Kidney glomerular epithelial cell (primary cell): ENCODE measurements around the gene MFAP3L.
"Not testable (repeated sequence)": the region's sequence is repeated elsewhere in the genome, so short reads cannot be mapped to it uniquely, and the experiment has no call there.

Source experiments
- DNase-seq: peaks from one replicate; lab custom pipeline; 2025; lab: John Stamatoyannopoulos, UW

The MFAP3L gene

DNA sequence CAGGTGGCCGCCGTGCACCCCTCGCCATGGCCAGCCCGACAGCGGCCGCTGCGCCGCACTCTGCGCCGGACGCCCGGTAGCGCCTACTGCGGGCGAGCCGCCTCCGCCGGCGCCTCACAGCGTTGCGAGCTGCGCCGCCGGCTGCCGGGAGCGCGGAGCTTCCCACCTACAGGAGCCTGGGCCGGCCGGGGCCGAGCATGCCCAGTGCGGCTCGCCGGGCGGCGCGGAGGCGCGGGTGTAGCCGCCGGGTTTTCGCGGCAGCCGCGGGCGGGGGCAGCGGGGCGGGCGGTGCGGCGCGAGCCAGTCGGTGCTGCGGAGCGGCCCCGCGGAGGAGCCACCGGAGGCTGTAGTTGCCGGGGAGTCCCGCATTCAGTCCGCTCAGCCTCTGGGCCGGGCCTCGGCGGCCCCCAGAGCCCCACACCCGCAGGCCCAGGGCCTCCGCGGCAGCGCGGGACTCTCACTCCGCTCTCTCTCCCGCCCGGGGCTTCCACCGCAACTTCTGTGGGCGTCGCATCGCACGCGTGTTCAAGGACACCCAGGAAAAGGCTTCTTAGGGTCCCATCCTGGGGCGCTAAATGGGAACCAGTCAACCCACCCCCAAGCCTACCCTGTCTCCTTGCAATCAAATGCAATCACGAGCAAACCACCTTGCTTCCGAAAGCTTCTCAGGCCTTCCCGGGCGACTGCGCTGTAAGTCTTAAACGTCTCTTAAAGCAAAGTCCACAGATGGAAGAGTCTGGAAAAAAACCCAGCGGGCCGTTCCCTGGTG lies at the start of gene MFAP3L:
Gene MFAP3L (minus strand): TSS at position 143 of the 769 bp plus-strand sequence. CDS start 20,518 bp downstream, outside the sequence.
- peak; percentile 75 for DNase-seq

DNA sequence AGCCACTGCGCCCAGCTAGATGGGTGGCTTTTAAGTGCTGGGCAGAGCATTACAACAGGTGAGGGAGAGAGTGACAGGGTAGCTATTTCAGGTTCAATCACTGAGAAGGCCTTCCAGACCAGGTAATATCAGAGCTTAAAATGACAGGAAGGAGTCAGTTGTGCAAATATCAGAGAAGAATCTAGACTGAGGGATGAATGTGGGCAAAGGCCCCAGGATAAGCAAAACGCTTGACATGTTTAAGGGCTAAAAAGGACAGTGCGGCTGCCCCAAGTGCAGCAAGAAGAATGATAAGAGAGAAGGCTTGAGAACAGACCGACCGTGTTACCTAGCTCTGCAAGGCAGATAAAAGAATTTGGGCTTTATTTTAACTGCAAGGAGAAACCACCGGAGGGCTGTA lies 45.0 kb upstream of the MFAP3L start:
- no peak for DNase-seq

DNA sequence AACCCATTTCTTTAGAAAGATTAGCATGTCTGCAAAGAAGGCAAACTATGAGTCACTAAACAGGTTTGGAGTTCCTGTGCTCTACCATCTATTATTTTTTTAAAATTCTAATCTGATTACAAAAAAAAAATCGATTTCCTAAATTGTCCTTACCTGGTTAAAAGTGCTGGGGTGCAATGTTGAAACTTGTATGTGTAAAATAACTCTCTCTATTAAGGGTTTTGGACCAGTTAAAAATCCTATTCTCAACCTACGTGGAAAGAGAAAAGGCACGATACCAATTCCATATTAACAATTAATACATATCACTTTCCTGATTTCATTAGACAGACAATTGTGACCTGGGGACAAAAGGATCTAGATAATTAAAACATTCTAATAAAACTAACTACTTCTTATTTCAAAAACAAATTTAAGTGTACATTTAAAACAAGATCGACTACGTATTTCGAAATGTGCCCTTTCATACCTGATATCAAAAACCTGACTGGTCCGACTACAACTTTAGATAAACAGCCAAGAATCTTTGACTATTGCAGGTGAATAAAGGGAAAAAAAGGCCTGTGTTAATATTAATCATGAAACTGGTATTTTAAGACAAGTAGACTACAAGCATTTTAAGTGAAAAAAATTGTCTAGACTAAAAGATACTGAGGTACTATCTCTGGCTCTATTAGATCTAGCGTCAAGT lies 42.4 kb upstream of the MFAP3L start:
- no peak for DNase-seq

DNA sequence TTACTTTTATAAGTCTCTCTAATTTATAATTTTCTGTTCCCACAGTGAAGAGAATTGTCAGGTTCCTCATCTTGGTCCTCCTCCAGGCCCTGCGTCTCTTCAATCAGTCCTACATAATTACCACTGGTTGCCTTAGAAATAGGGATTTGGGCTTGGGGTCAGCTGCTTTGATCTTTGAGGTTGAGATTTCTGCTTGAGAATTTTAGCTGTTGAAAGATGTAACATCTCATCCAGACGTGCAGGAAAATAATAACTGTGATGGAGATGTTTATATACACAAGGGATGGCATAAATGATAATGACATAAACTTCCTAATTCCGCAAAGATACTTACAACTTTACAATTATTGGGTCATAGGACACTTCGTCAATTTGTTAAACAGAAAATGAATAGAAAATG lies 33.2 kb upstream of the MFAP3L start:
- DNase-seq: no peak

DNA sequence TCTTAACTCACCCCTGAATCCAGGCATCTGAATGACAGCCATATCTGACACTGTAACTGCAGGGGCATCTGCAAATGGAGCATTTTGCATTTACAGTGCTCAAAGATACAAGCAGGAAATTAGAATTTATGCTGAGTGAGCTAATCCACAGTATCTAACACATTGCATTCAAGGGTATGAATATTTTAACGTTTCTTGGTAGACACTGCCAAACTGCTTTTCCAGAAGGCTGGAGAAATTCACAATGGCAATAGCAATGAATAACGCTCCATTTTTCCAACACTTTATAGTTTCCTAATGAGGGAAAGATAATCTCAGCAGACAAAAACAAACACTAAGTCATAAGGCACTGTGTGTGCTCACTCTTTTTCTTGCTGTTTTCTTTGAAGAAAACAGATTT lies 32.6 kb upstream of the MFAP3L start:
- no peak for DNase-seq

DNA sequence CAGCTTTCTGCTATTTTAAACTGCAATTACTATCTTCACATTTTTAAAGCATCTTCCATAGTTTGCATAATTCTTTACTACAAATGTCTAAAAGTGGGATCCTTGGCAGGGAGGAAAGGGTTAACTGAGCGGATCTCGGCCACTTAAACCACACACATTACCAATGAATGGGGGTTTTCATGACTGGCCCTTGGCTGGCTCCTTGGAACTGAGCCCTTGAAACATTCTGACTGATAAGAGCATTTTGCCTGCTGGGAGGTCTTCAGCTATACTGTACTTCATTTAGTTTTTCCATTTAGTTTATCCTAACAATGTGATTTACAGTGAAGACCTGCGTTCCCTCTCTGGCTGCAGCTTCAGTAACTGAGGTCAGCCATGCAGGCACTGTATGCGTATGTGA lies 31.7 kb upstream of the MFAP3L start:
- DNase-seq: no peak

DNA sequence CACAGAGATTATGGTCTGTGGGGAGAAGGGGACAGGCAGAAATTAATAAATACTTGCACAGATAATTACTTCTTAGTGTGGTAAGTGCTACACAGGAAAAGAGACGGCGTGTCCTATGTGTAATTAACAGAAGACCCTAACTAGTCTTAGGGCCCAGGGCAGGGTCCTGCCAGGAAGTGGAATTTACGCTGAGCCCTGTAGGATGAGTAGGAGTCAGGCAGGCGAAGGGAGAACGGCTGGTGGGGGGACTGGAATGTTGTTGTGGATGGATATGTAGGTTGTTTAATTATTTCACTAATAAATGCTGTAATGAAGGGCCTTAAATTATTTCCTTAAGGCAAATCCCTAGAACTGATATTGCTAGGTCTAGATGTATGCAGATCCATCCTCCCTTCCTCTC lies 26.7 kb upstream of the MFAP3L start:
- no peak for DNase-seq

DNA sequence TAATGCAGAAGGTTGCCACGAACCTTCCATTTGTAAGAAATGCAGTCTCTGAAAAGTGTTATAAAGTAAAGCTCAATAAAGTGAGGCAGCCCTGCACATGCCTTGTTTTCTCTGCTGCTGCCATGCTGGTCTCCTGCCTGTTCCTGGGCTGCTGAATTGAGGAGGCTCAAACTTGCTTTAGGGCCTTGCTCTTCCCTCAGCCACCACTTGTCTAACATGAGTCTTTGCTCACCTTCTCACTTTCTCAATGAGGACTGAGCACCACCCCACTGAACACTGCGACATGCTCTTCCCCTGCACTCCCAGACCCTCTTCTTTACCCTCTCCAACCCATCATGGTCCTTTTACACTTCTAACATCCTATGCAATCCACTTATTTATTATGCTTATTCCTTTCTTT lies 25.2 kb upstream of the MFAP3L start:
- DNase-seq: no peak

DNA sequence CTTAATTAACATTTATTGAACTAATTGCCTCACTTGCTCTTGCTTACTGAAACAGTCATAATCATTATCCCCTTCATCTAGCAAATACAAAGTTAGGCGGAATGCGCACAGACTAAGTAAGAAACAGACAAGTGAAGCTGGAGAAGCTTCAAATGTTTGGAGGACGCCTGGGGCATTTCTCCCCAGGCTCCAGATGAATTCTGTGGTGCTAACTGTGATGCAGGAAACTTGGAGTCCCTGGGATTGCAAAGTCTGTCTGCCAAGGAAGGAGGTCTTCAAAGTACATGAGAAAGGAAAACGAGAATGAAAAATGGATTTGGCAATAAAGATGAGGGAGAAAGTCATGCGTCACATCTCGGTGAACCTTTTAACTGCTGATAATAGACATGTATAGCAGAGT lies 23.6 kb upstream of the MFAP3L start:
- DNase-seq: no peak

DNA sequence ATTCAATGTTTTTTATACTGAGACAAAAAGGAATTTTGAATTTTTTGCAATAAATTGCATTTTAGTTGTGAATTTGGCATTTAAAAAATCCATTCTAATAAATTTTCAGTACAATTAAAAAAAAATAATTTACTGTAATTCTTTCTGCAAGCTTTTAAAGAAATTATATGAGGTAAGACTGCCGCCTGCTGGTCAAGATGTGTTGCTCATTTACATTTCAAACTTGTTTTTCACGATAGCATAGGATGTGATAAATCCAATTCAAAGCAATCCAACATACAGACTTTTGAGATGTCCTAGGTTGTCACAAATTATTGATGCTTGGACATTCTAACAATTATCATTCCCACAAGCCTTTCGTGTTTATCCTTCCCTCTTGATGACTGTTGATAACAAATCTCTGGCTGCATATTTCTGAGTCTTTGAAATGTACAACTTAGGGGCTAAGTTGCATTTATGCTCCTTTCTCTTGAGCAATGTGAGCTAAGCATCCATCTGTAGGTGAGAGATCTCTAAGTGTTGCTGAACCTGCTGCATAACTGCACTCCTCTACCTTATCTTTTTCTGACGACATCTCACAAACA lies 21.7 kb upstream of the MFAP3L start:
- DNase-seq: peak; percentile 67

DNA sequence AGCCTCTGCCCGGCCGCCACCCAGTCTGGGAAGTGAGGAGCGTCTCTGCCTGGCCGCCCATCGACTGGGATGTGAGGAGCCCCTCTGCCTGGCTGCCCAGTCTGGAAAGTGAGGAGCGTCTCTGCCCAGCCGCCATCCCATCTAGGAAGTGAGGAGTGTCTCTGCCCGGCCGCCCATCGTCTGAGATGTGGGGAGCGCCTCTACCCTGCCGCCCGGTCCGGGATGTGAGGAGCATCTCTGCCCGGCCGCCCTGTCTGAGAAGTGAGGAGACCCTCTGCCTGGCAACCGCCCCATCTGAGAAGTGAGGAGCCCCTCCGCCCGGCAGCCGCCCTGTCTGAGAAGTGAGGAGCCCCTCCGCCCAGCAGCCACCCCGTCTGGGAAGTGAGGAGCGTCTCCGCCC lies 20.0 kb upstream of the MFAP3L start:
- DNase-seq: not testable (repeated sequence)

DNA sequence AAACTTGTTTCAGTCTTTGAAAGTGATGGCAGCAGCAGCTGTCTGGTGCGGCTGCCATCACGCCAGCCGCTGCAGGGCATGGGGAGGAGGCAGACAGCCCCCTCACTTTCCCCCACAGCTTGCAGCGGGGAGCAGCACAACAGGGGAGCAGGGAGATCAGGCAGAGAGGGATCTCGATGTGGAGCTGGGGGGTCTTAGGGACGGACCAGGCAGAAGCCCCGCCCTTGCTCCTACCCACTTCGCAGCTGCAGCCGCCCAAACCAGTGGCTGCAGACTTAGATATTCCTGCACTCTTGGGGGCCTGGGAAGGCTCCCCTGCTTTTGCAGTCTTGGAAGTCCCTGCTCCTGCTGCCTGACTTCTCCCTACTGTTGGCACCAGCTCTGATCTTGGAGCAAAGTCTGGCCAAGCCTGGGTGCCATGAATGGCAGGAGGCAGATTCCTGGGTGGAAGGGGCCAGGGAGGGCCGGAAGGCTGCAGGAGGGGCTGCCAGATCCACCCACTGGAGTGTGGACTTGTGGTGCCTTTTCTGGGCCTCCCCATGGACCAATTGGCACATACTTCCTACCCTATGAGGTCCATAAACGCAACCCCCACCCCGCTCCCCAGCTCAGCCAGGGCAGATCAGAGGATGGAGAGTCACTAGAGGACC lies 14.0 kb upstream of the MFAP3L start:
- no peak for DNase-seq

DNA sequence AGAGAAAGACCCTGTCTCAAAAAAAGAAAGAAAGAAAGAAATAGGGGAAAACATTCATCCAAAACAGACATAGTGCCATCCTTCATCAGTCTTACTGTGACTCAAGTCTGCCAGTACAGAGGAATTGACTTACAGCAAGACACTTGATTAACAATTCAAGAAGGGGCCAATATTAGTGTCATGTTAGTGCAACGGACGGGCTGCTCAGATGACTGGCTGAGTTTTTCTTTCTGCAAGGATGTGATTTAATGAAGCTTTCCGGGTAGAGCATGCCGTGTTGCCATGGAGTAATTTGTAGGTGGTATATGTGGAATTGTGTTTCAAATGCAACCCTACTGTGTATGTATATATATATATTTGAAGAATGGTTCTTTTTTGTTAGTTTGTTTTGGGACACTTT lies 12.6 kb upstream of the MFAP3L start:
- DNase-seq: no peak

DNA sequence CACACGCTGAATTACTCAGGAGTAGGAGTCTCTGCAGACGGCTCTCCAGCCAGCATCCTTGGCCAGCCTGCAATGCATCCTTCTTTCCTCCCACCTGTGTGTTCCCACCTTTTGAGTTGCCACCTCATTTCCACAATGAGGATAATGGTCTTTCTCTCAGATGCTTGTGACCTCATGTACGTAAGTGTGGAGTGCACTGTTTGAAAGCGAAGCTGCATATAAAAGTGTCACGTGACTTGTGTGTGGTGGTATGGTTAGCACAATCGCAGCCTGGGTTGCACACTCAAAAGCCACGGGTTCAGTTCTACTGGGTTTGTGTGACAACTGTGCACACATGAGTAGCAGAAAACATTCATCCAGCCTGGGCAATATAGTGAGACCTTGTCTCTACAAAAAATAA lies 12.0 kb upstream of the MFAP3L start:
- no peak for DNase-seq

DNA sequence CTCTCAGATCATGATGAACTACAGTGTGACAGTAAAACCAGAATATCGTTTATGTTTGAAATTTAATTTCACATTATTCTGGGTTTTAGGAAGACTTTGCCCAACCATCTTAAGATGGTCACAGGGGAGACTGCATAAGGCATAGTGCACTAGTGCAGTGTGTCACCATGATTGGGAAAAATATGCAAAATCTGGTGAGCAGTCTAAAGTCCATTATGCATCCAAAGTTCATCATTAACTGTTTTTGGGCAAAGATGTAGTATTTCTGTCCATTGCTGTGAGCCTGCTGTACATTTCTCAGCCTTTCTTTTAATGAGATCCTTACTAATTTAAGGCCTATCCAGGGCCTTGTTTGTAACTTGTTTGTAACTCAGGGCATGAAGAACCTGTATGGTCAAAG lies 11.3 kb upstream of the MFAP3L start:
- DNase-seq: no peak

DNA sequence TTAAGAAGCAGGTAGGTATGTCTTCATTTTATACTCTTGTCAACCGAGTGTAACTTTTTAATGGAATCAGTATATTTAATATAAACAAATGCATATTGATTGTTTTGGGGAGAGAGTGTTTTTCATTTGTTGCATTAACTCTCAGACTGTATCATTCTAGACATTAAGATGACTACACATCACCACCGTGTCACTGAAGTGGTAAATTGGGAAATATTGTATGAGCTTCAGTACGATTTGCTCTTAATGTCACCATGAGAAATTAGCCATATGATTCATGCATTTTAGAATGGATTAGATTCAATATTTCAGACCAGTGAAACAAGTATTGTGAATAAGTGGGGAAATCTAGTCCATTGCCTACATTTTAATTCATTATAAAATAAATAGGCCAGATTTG lies 9.7 kb upstream of the MFAP3L start:
- no peak for DNase-seq

DNA sequence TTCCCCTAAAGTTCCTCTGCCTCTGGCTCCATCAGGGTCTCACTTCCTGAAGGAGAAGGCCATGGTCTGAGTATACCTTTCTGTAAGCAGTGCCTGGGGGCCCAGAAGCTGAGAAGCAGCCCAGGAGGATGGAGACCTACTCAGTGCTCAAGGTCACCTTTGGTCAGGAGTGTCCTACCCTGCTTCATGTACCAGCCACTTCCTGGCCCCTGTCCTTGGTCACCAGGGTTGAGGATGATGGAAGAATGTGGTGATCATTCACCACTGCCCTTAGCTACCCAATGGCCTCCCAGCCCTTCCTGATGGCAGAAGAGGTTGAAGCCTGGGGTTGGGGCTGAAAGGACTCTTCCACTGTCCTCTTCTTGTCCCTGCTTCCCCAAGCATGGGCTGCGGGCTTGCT lies 9.0 kb upstream of the MFAP3L start:
- no peak for DNase-seq

DNA sequence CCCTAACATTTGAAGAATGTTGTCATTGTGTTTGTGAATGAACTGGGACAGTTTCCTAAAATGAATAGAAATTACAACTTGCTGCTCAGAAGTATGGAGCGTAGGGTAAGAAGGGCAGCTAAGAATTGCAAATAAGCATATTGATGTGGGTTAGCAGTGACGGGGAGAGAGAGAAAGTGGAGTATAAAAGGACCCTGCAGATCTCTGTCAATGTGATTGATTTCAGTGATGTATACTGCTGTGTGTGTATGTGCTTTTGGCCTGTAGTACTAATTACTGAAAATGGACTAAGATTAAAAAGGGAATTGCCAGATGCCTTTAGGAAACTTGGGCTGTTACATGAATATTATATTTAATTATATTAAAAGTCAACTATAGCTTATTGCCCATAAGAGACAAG lies 7.8 kb upstream of the MFAP3L start:
- no peak for DNase-seq

DNA sequence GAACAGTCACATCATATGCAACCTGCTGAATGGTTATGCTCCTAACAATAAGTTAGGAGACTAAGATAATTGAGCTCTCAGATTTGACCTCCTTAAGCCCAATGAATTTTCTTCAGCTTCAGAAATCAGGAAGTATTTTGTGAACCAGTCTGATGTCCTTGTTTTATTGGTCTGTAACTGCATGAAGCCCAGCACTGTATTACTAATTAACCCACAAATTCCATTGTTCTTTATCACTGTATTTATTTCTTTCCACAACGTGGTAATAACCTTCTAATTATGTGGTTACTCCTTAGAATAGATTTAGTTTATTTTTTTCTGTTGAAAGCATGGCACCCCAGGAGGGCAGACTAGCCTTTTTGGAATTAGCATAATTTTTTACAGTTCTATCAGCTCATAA lies 3.9 kb upstream of the MFAP3L start:
- DNase-seq: peak; percentile 86

DNA sequence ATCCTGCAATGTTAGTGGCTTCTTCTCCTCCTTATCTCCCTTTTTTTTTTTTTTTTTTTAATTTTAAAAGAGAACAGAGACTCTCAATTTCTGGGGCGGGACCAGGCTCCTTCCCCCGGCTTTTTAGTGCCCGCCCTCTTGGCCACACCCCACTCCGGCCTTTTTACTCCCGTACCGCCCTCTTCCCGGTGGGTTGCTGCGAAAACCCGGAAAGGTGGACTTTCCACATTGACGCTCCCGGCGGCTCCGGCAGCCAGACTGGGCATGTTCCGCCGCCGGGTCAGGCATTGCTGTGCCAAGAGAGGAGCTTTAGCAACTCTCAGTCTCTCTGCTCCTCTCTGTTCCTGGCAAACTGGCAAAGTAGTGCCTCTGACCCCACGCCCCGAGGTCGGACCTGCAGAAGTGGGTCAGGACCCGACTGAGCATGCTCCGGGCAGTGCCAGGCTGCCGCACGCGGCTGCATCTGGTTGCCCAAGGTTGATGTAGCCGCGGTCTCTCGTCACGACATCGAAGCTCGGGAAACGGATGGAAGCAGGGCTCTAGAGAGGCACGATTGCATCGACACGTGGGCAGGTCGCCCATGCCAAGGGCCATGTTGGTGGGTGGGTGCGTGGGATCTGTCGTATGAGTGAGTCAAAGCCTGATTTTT lies 1.1 kb upstream of the MFAP3L start:
- peak; percentile 88 for DNase-seq

DNA sequence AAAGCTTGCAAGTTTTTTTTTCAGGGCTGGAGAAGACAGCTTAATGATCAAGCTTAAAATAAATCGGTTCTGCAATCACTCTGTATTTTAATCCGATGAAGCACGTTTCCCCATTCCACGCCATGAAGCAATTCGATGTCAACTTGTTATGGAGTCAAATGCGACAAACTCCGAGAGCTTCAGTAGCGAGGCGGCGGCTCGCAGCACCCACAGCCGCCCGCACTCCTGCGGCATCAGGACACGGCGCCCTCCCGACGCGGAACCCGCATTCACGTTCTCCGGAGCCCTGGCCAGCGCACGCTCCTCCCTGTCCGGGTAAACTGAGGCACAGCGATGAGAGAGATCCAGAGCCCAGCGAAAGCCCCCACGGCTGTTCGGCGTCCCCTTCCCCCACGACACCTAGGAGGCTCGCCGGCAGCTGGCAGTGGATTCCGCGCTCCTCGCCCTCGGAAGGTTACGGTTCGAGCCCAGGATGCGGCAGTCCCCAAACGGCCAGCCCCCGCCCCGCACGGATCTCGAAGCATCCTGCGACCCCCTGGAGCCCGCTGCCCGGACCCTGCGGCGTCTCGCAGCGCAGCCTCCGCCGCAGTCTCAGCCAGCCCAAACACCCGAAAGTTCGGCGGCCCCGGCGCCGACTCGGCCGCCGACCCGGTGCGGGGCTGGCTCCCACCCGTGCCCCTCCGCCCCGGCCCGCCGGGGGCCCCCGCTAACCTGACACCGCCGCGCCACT lies 507 bp downstream of the MFAP3L start:
- no peak for DNase-seq

DNA sequence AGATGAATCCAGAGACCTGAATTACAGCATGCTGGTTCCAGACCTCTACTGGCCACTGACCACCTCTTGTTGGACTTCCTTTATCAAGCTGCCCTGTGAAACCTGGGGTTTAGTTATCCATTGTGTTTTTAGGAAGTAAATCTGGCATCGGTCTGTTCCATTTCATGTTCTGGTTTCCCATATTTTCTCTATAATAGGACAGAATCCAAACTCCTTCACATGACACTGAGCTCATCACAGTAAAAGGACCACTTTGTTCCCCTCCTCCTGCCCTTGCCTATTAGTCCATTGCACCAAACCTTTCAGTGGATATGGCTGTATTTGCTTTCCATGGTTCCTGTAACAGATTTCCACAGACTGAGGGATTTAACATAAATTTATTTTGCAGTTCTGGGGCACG lies 4.0 kb downstream of the MFAP3L start:
- DNase-seq: no peak
